Liver (tissue), 9 donors: ENCODE measurements around the gene NSMF. TPM values are rescaled to one million over a fixed set of nuclear protein-coding genes. Genes with fewer than 3 reads are reported as not detected.

Experiments
- DNase-seq: peaks from one replicate; pipeline ENCODE4 v3.0.0-alpha.2; 2017; ENCODE audit warnings: low spot score
- H3K27ac ChIP-seq, 2 donors: one replicate each; pipeline ENCODE4 v1.7.0; 2013; ENCODE audit warnings: inconsistent platforms in 2 of 2, low read length in 2 of 2, control low read depth in 1 of 2, low read depth in 1 of 2, mild to moderate bottlenecking in 1 of 2
- H3K27me3 ChIP-seq, 4 donors: one replicate each; pipeline versions ENCODE4 v1.6.1 to v1.7.0; 2013; ENCODE audit warnings: low read length in 3 of 4, inconsistent platforms in 1 of 4, mild to moderate bottlenecking in 1 of 4, moderate library complexity in 1 of 4; ENCODE audit not compliant: control insufficient read depth in 4 of 4, insufficient read depth in 4 of 4
- H3K36me3 ChIP-seq, 4 donors: one replicate each; pipeline versions ENCODE4 v1.6.1 to v1.7.0; 2013; ENCODE audit warnings: low read length in 3 of 4, mild to moderate bottlenecking in 3 of 4, low read depth in 1 of 4, moderate library complexity in 1 of 4; ENCODE audit not compliant: control insufficient read depth in 4 of 4, insufficient read depth in 3 of 4
- H3K4me1 ChIP-seq, 4 donors: one replicate each; pipeline versions ENCODE4 v1.6.1 to v1.7.0; 2013; ENCODE audit warnings: low read length in 3 of 4, mild to moderate bottlenecking in 3 of 4, moderate library complexity in 1 of 4; ENCODE audit not compliant: control insufficient read depth in 4 of 4, insufficient read depth in 4 of 4
- H3K4me3 ChIP-seq, 3 donors: one replicate each; pipeline versions ENCODE4 v1.6.1 to v1.7.0; 2013; ENCODE audit warnings: low read length in 3 of 3, control low read depth in 1 of 3, low read depth in 1 of 3, mild to moderate bottlenecking in 1 of 3
- H3K9ac ChIP-seq, 2 donors: one replicate each; pipeline ENCODE4 v1.7.0; 2013; ENCODE audit warnings: low read length in 2 of 2, mild to moderate bottlenecking in 2 of 2, moderate library complexity in 2 of 2, control low read depth in 1 of 2, low read depth in 1 of 2
- H3K9me3 ChIP-seq, 4 donors: one replicate each; pipeline versions ENCODE4 v1.6.1 to v1.7.0; 2013; ENCODE audit warnings: low read length in 3 of 4; ENCODE audit not compliant: control insufficient read depth in 4 of 4
- ATF3 ChIP-seq: IDR thresholded peaks from 2 replicates; pipeline ENCODE4 v1.6.1; 2016; ENCODE audit warnings: antibody characterized with exemption
- CTCF ChIP-seq: fragments of 150-350 bp; IDR thresholded peaks from 2 replicates; pipeline ENCODE4 v1.5.1; 2017; ENCODE audit warnings: improper control_type of control experiment, low read depth, low read length; ENCODE audit not compliant: missing input control
- EGR1 ChIP-seq, 2 donors: IDR thresholded peaks; 2 replicates each; pipeline ENCODE4 v1.6.1; 2016 to 2018; ENCODE audit warnings: antibody characterized with exemption in 2 of 2, low read depth in 2 of 2
- FOXA1 ChIP-seq: IDR thresholded peaks from 2 replicates; pipeline ENCODE4 v1.6.1; 2016; ENCODE audit warnings: antibody characterized with exemption
- FOXA2 ChIP-seq: IDR thresholded peaks from 2 replicates; pipeline ENCODE4 v1.6.1; 2016; ENCODE audit warnings: antibody characterized with exemption
- GABPA ChIP-seq, 2 donors: IDR thresholded peaks in 1 of 2; conservative IDR thresholded peaks in 1 of 2; 2 replicates each; pipeline ENCODE4 v1.6.1; 2016; ENCODE audit warnings: antibody characterized with exemption in 2 of 2, mild to moderate bottlenecking in 1 of 2, moderate library complexity in 1 of 2
- HNF4A ChIP-seq, 2 donors: conservative IDR thresholded peaks; 2 replicates each; pipeline ENCODE4 v1.6.1; 2016; ENCODE audit warnings: antibody characterized with exemption in 2 of 2, mild to moderate bottlenecking in 2 of 2
- JUND ChIP-seq, 2 donors: IDR thresholded peaks; 2 replicates each; pipeline ENCODE4 v1.6.1; 2016; ENCODE audit warnings: antibody characterized with exemption in 2 of 2
- MAX ChIP-seq: IDR thresholded peaks from 2 replicates; pipeline ENCODE4 v1.6.1; 2016; ENCODE audit warnings: antibody characterized with exemption
- NR2F2 ChIP-seq: IDR thresholded peaks from 2 replicates; pipeline ENCODE4 v1.6.1; 2016; ENCODE audit warnings: antibody characterized with exemption
- RAD21 ChIP-seq, 2 donors: IDR thresholded peaks; 2 replicates each; pipeline ENCODE4 v1.6.1; 2016; ENCODE audit warnings: antibody characterized with exemption in 2 of 2, mild to moderate bottlenecking in 2 of 2
- REST ChIP-seq: IDR thresholded peaks from 2 replicates; pipeline ENCODE4 v1.6.1; 2016; ENCODE audit warnings: antibody characterized with exemption, mild to moderate bottlenecking
- RXRA ChIP-seq, 2 donors: IDR thresholded peaks; 2 replicates each; pipeline ENCODE4 v1.6.1; 2017 to 2018; ENCODE audit warnings: antibody characterized with exemption in 2 of 2, mild to moderate bottlenecking in 1 of 2
- SP1 ChIP-seq: IDR thresholded peaks from 2 replicates; pipeline ENCODE4 v1.6.1; 2018; ENCODE audit warnings: antibody characterized with exemption, mild to moderate bottlenecking
- TAF1 ChIP-seq: conservative IDR thresholded peaks from 2 replicates; pipeline ENCODE4 v1.6.1; 2016; ENCODE audit warnings: antibody characterized with exemption, mild to moderate bottlenecking
- YY1 ChIP-seq: IDR thresholded peaks from 2 replicates; pipeline ENCODE4 v1.6.1; 2016; ENCODE audit warnings: antibody characterized with exemption, mild to moderate bottlenecking
- ZBTB33 ChIP-seq: IDR thresholded peaks from 2 replicates; pipeline ENCODE4 v1.6.1; 2016; ENCODE audit warnings: antibody characterized with exemption
- WGBS: extraction: QIAGEN DNeasy Blood & Tissue Kit; methylation state at CpG from one replicate; pipeline ENCODE4 v1.1.7; 2013; 5-methylcytosine and 5-hydroxymethylcytosine counted together
- polyA plus RNA-seq, 2 donors: library from polyadenylated mRNA; stranded (reverse) in 1 of 2; unstranded in 1 of 2; fragments of 200-250 nt in 1 of 2; fragments of >200 nt in 1 of 2; fragmentation: Nextera tagmentation in 1 of 2; extraction: Ambion mirVana in 1 of 2; gene quantifications; one replicate each; pipeline versions ENCODE4 v1.2.1 to v1.2.3, GENCODE V29; 2013 to 2015
- total RNA-seq, 2 donors: library from RNA; depleted of rRNA; stranded (reverse); fragments of >200 nt; gene quantifications; one replicate each; pipeline ENCODE4 v1.2.3, GENCODE V29; 2014
- donor health status: healthy.
- donor health status: healthy.
- donor health status: healthy.
- donor health status: healthy.
- donor health status: healthy.

NSMF gene
- total and polyA plus RNA-seq, 4 donors, result 1.7 to 13.5 (median 8.7) TPM

- TF ChIP-seq NR2F2 (no peak), YY1 (no peak), RAD21 (IDR thresholded peaks at IDR 0.05) (no peak), SP1 (no peak), ATF3 (no peak), CTCF (no peak), FOXA2 (no peak), GABPA (IDR thresholded peaks at IDR 0.05 in 1 of 2, conservative IDR thresholded peaks at IDR 0.05 in 1 of 2) (no peak), HNF4A (conservative IDR thresholded peaks at IDR 0.05) (no peak), MAX (no peak), ZBTB33 (no peak), RXRA (IDR thresholded peaks at IDR 0.05) (no peak), TAF1 (no peak), FOXA1 (no peak), EGR1 (IDR thresholded peaks at IDR 0.05; ENCODE audit: low read depth in 2 of 2) (no peak), REST (no peak), JUND (IDR thresholded peaks at IDR 0.05) (no peak)
- Histone ChIP-seq H3K36me3 (peaks cover 0 to 13% (median 2%) of the 10 kb centered on the region in 4 donors), H3K9ac (no peak overlapping the region)
These were observed 25.6 kb upstream of the NSMF start for GRCh38 chr9:137484551-137485315.

More at GRCh38 chr9:137484551-137485315, 25.6 kb upstream of the NSMF start:
- Histone ChIP-seq H3K4me3 (no peak overlapping the region), H3K27me3 (no peaks in the 10 kb centered on the region), H3K27ac (no peak overlapping the region), H3K9me3 (no peaks in the 10 kb centered on the region), H3K4me1 (peaks cover 0 to 8% (median 7%) of the 10 kb centered on the region in 4 donors)
- no peak for DNase-seq
- WGBS, result 95% methylated on average over 27 of the region's 27 CpGs
